ENCODE results near the gene RAPGEF3. TPM values are rescaled to one million over a fixed set of nuclear protein-coding genes. Genes with fewer than 3 reads are reported as not detected.

Gene RAPGEF3
- total and polyA plus RNA-seq, 9 of the 15 experiments (the other 6 are each of a cell fraction or from before 2014, with no cell fraction given): 0.03 to 0.78 (median 0.37) TPM; not detected in 1

GRCh38 chr12:47709671-47710070 is 49.0 kb downstream of the RAPGEF3 start:
- BruUV-seq (replicated peaks): no TSS peak
- POLR2A ChIA-PET: interaction anchor here (1.4 kb wide), 1 partner anchor 31 kb away, joined by 4 read pairs; no protein-coding TSS in a partner anchor
- WGBS (ENCODE audit: insufficient coverage, low coverage, missing lambda C conversion rate): 37% methylated on average over 2 of the region's 2 CpGs

GRCh38 chr12:47709237-47709636 is 49.4 kb downstream of the RAPGEF3 start:
- 14% methylated on average over 4 of the region's 4 CpGs for WGBS (ENCODE audit: insufficient coverage, low coverage, missing lambda C conversion rate)
- no peak for TF ChIP-seq POLR2A (conservative IDR thresholded peaks at IDR 0.05)
- peak; percentile 20; the same call in 1 of the 2 replicates for TF ChIP-seq CBFA2T3 (IDR thresholded peaks at IDR 0.05)
- TF ChIP-seq RCOR1 (IDR thresholded peaks at IDR 0.05; ENCODE audit: borderline replicate concordance in 1 of 2, low read depth in 2 of 2, low read length in 2 of 2): 0 out of 4 replicates have a peak, but pooled peaks of 1 of the 2 experiments have one; percentile 16
- TF ChIP-seq ZNF740 (CRISPR knock-in tag; IDR thresholded peaks at IDR 0.05): peak; percentile 55; the same call in 1 of the 2 replicates
- TF ChIP-seq ZNF740 (tag; IDR thresholded peaks at IDR 0.05): peak in 1 of 2 experiments; percentile 24; a peak in 1 of 4 replicates
- no peak for TF ChIP-seq NFRKB (IDR thresholded peaks at IDR 0.05; ENCODE audit: low read depth)
- no peak for TF ChIP-seq CC2D1A (IDR thresholded peaks at IDR 0.05)
- peak; percentile 38; the same call in 1 of the 2 replicates for TF ChIP-seq CTBP1 (IDR thresholded peaks at IDR 0.05; ENCODE audit: borderline replicate concordance)
- no peak for TF ChIP-seq PHB (CRISPR knock-in tag; IDR thresholded peaks at IDR 0.05)
- TF ChIP-seq NCOA1 (IDR thresholded peaks at IDR 0.05; ENCODE audit: low read depth): no peak
- no peak for TF ChIP-seq HDAC2 (IDR thresholded peaks at IDR 0.05)
- TF ChIP-seq FOSL1 (tag; conservative IDR thresholded peaks at IDR 0.05): peak; percentile 17; the same call in 1 of the 2 replicates
- no peak for TF ChIP-seq FOXP1 (CRISPR knock-in tag; IDR thresholded peaks at IDR 0.05)
- no peaks in the 10 kb centered on the region for H4K20me1 ChIP-seq (replicated peaks; ENCODE audit: control insufficient read depth, insufficient read depth, low read length)
- no peak for FAIRE-seq
- peaks cover 9 to 31% of the 10 kb centered on the region in 2 experiments for H3K4me1 ChIP-seq (replicated peaks in 1 of 2; ENCODE audit: control insufficient read depth in 2 of 2, insufficient read depth in 2 of 2, low read length in 2 of 2)
- intact Hi-C loops (cut with micrococcal nuclease): no loop called here
- no peak for ATAC-seq
- H3K9me3 ChIP-seq (replicated peaks; ENCODE audit: control insufficient read depth, insufficient read depth, low read depth, low read length): no peaks in the 10 kb centered on the region
- H3K9ac ChIP-seq (ENCODE audit: insufficient read depth in 1 of 2, low read depth in 2 of 2, low read length in 2 of 2): no peak overlapping the region
- DNase-seq (ENCODE audit: extremely low read depth in 1 of 4, low spot score in 3 of 4): no peak
- peaks cover 38% of the 10 kb centered on the region for H3K79me2 ChIP-seq (ENCODE audit: control insufficient read depth, insufficient read depth, low read length)
- in situ Hi-C loops (cut with MboI): no loop called here
- BruUV-seq (replicated peaks): no TSS peak
- H3K4me3 ChIP-seq: no peak overlapping the region
- no peak overlapping the region for H2AFZ ChIP-seq (ENCODE audit: low read depth, low read length)
- no peak overlapping the region; the same call in 1 of the 2 replicates for H3K4me2 ChIP-seq (ENCODE audit: insufficient read depth, low read length)
- H3K27ac ChIP-seq (ENCODE audit: extremely low read depth, low read depth, low read length): no peak overlapping the region
- no peaks in the 10 kb centered on the region for H3K27me3 ChIP-seq (ENCODE audit: control insufficient read depth in 2 of 2, insufficient read depth in 2 of 2, low read length in 2 of 2)
- ChIA-PET CTCF (ENCODE audit: low intra/inter-chr PET ratio) (no interaction called here), POLR2A (interaction anchor here (0.6 kb wide), 1 partner anchor 1455 kb away, joined by 4 read pairs; no protein-coding TSS in a partner anchor)
- H3K9me1 ChIP-seq (ENCODE audit: control insufficient read depth, insufficient read depth, low read length): no peaks in the 10 kb centered on the region
- H3K36me3 ChIP-seq (ENCODE audit: control insufficient read depth, insufficient read depth, low read length): no peaks in the 10 kb centered on the region

More at GRCh38 chr12:47709671-47710070, 49.0 kb downstream of the RAPGEF3 start:
- no peaks in the 10 kb centered on the region for H3K9me1 ChIP-seq (ENCODE audit: control insufficient read depth, insufficient read depth, low read length)
- ATAC-seq (no peak), FAIRE-seq (no peak), DNase-seq (ENCODE audit: extremely low read depth in 1 of 4, low spot score in 3 of 4) (no peak)
- peaks cover 35% of the 10 kb centered on the region for H3K79me2 ChIP-seq (ENCODE audit: control insufficient read depth, insufficient read depth, low read length)
- no peak overlapping the region for H3K4me3 ChIP-seq
- H3K4me1 ChIP-seq (replicated peaks in 1 of 2; ENCODE audit: control insufficient read depth in 2 of 2, insufficient read depth in 2 of 2, low read length in 2 of 2): peaks cover 6 to 30% of the 10 kb centered on the region in 2 experiments
- TF ChIP-seq ZNF740 (CRISPR knock-in tag; IDR thresholded peaks at IDR 0.05): no peak
- 0 out of 4 replicates have a peak, but pooled peaks of 1 of the 2 experiments have one; percentile 1 for TF ChIP-seq ZNF740 (tag; IDR thresholded peaks at IDR 0.05)
- TF ChIP-seq TEAD1 (CRISPR knock-in tag; IDR thresholded peaks at IDR 0.05): no peak
- TF ChIP-seq FOSL1 (tag; conservative IDR thresholded peaks at IDR 0.05): peak; percentile 16; the same call in 1 of the 2 replicates
- 0 out of 2 replicates have a peak, but pooled peaks have one; percentile 31 for TF ChIP-seq NFE2 (IDR thresholded peaks at IDR 0.05; ENCODE audit: low read depth)
- H3K4me2 ChIP-seq (ENCODE audit: insufficient read depth, low read length): no peak overlapping the region
- H3K9ac ChIP-seq (ENCODE audit: insufficient read depth in 1 of 2, low read depth in 2 of 2, low read length in 2 of 2): no peak overlapping the region
- H2AFZ ChIP-seq (ENCODE audit: low read depth, low read length): no peak overlapping the region
- in situ Hi-C loops (cut with MboI) (loop anchor here (5.0 to 10.0 kb wide), 4 partner anchors 65 to 468 kb away; partner anchors contain the start of gene SLC48A1), intact Hi-C loops (cut with micrococcal nuclease) (loop anchor here (10.0 kb wide), 1 partner anchor 455 kb away; no protein-coding TSS in a partner anchor)
- no peaks in the 10 kb centered on the region for H4K20me1 ChIP-seq (replicated peaks; ENCODE audit: control insufficient read depth, insufficient read depth, low read length)
- no peaks in the 10 kb centered on the region for H3K36me3 ChIP-seq (ENCODE audit: control insufficient read depth, insufficient read depth, low read length)
- H3K27ac ChIP-seq (ENCODE audit: extremely low read depth, low read depth, low read length): no peak overlapping the region
- no peaks in the 10 kb centered on the region for H3K27me3 ChIP-seq (ENCODE audit: control insufficient read depth in 2 of 2, insufficient read depth in 2 of 2, low read length in 2 of 2)
- CTCF ChIA-PET (ENCODE audit: low intra/inter-chr PET ratio): no interaction called here
- no peaks in the 10 kb centered on the region for H3K9me3 ChIP-seq (replicated peaks; ENCODE audit: control insufficient read depth, insufficient read depth, low read depth, low read length)
